Trophoblast cell (in vitro differentiated cells and primary cell): ENCODE results near the gene PDE1A.

Experiments used
- DNase-seq, 2 donors: peaks; one replicate each; pipeline ENCODE4 v3.0.0-alpha.2; 2016
- H2AFZ ChIP-seq: 2 replicates; pipeline ENCODE4 v1.6.1; 2013; ENCODE audit warnings: low read length, moderate library complexity, mild to moderate bottlenecking; ENCODE audit not compliant: insufficient read depth, poor library complexity
- H2AK5ac ChIP-seq: 2 replicates; pipeline ENCODE4 v1.6.1; 2013; ENCODE audit warnings: mild to moderate bottlenecking, low read length
- H2BK120ac ChIP-seq: 2 replicates; pipeline ENCODE4 v1.6.1; 2013; ENCODE audit warnings: low read length, mild to moderate bottlenecking, moderate library complexity; ENCODE audit not compliant: insufficient read depth, poor library complexity
- H2BK12ac ChIP-seq: 2 replicates; pipeline ENCODE4 v1.6.1; 2013; ENCODE audit warnings: mild to moderate bottlenecking, low read length, moderate library complexity
- H2BK5ac ChIP-seq: 2 replicates; pipeline ENCODE4 v1.6.1; 2013; ENCODE audit warnings: low read length, low read depth, moderate library complexity, mild to moderate bottlenecking; ENCODE audit not compliant: poor library complexity
- H3K14ac ChIP-seq: 2 replicates; pipeline ENCODE4 v1.6.1; 2013; ENCODE audit warnings: mild to moderate bottlenecking, low read length
- H3K18ac ChIP-seq: 2 replicates; pipeline ENCODE4 v1.6.1; 2013; ENCODE audit warnings: mild to moderate bottlenecking, low read length
- H3K23ac ChIP-seq: 2 replicates; pipeline ENCODE4 v1.6.1; 2013; ENCODE audit warnings: low read length
- H3K27ac ChIP-seq: 2 replicates; pipeline ENCODE4 v1.5.1; 2013; ENCODE audit warnings: low read depth, mild to moderate bottlenecking, inconsistent platforms, low read length, moderate library complexity
- H3K27me3 ChIP-seq: 2 replicates; pipeline ENCODE4 v1.6.1; 2013; ENCODE audit warnings: inconsistent platforms, mild to moderate bottlenecking, low read length, moderate library complexity; ENCODE audit not compliant: insufficient read depth
- H3K36me3 ChIP-seq, 2 experiments: 1 replicate in 1 of 2; 2 replicates in 1 of 2; pipeline ENCODE4 v1.6.1; 2013; ENCODE audit warnings: low read length in 2 of 2, mild to moderate bottlenecking in 2 of 2, moderate library complexity in 1 of 2; ENCODE audit not compliant: insufficient read depth in 2 of 2, control insufficient read depth in 1 of 2
- H3K4ac ChIP-seq: 2 replicates; pipeline ENCODE4 v1.6.1; 2013; ENCODE audit warnings: low read depth, mild to moderate bottlenecking, low read length, moderate library complexity
- H3K4me1 ChIP-seq, 2 experiments: 1 replicate in 1 of 2; 2 replicates in 1 of 2; pipeline ENCODE4 v1.6.1; 2013; ENCODE audit warnings: low read length in 2 of 2, mild to moderate bottlenecking in 2 of 2, moderate library complexity in 1 of 2; ENCODE audit not compliant: insufficient read depth in 2 of 2, control insufficient read depth in 1 of 2
- H3K4me2 ChIP-seq: 2 replicates; pipeline ENCODE4 v1.6.1; 2013; ENCODE audit warnings: inconsistent platforms, mild to moderate bottlenecking, low read length, moderate library complexity
- H3K4me3 ChIP-seq: 2 replicates; pipeline ENCODE4 v1.5.1; 2013; ENCODE audit warnings: mild to moderate bottlenecking, low read depth, low read length, inconsistent platforms
- H3K79me1 ChIP-seq: one replicate; pipeline ENCODE4 v1.6.1; 2013; ENCODE audit warnings: low read length
- H3K79me2 ChIP-seq: 2 replicates; pipeline ENCODE4 v1.6.1; 2013; ENCODE audit warnings: low read length, mild to moderate bottlenecking; ENCODE audit not compliant: control insufficient read depth, insufficient read depth, poor library complexity
- H3K9ac ChIP-seq: 2 replicates; pipeline ENCODE4 v1.6.1; 2013; ENCODE audit warnings: mild to moderate bottlenecking, low read length
- H3K9me3 ChIP-seq: 2 replicates; pipeline ENCODE4 v1.6.1; 2013; ENCODE audit warnings: low read depth, mild to moderate bottlenecking, control low read depth, inconsistent platforms, low read length; ENCODE audit not compliant: insufficient read depth
- H4K12ac ChIP-seq: 2 replicates; pipeline ENCODE4 v1.6.1; 2013; ENCODE audit warnings: low read depth, mild to moderate bottlenecking, low read length, moderate library complexity
- H4K8ac ChIP-seq: 2 replicates; pipeline ENCODE4 v1.6.1; 2013; ENCODE audit warnings: low read depth, mild to moderate bottlenecking, low read length, moderate library complexity
- H4K91ac ChIP-seq: one replicate; pipeline ENCODE4 v1.6.1; 2013; ENCODE audit warnings: low read depth, mild to moderate bottlenecking, low read length, moderate library complexity
- WGBS: extraction: QIAGEN DNeasy Blood & Tissue Kit; methylation state at CpG from one replicate; pipeline ENCODE4 v1.1.7; 2013; ENCODE audit warnings: missing lambda C conversion rate; ENCODE audit not compliant: insufficient read length, insufficient coverage; ENCODE audit errors: extremely low coverage; 5-methylcytosine and 5-hydroxymethylcytosine counted together

The PDE1A gene

DNA sequence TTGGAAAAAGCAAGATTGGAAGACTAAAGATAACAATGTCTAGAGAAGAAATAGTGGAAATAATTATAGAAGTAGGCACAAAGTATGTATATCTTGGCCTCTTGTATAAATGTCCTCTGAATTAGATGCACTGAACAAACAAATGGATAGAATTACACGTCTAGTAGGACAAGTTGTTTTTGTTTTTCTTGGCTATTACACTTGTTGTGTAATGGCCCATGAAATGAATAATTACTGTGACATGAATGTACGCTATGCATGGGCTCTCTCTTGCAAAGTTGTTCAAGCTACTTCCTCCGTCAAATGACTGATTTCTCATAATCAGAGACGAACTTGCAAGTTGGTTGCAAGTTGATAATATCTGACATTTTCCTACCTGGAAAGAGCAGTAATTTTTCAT, 126.2 kb downstream of the PDE1A start:
- no peak for DNase-seq
- H3K9ac ChIP-seq = no peak overlapping the region

GRCh38 chr2:182299632-182300031, 127.2 kb downstream of the PDE1A start:
- H3K4me2 ChIP-seq = no peak overlapping the region
- no peak overlapping the region for H2BK5ac ChIP-seq
- no peaks in the 10 kb centered on the region for H3K79me1 ChIP-seq
- H2BK12ac ChIP-seq = no peak overlapping the region
- no peaks in the 10 kb centered on the region for H3K36me3 ChIP-seq
- H4K8ac ChIP-seq = no peak overlapping the region
- no peaks in the 10 kb centered on the region for H3K9me3 ChIP-seq
- no CpG with 5 or more reads among the region's 3 CpGs for WGBS
- no peak overlapping the region for H3K9ac ChIP-seq
- H3K4me3 ChIP-seq = no peak overlapping the region
- H3K4me1 ChIP-seq = no peaks in the 10 kb centered on the region
- H3K27me3 ChIP-seq = no peaks in the 10 kb centered on the region
- H3K27ac ChIP-seq = no peak overlapping the region
- H2BK120ac ChIP-seq = no peak overlapping the region
- no peak overlapping the region for H4K91ac ChIP-seq
- H2AFZ ChIP-seq = no peak overlapping the region
- H3K23ac ChIP-seq = no peak overlapping the region
- DNase-seq = no peak
- H3K18ac ChIP-seq = no peak overlapping the region
- H3K4ac ChIP-seq = no peak overlapping the region
- H4K12ac ChIP-seq = no peak overlapping the region
- H3K14ac ChIP-seq = no peak overlapping the region
- no peak overlapping the region for H2AK5ac ChIP-seq
- no peaks in the 10 kb centered on the region for H3K79me2 ChIP-seq

More for the DNA sequence above, 126.2 kb downstream of the PDE1A start:
- Histone ChIP-seq H3K4me1 (no peaks in the 10 kb centered on the region), H2BK120ac (no peak overlapping the region), H3K4me2 (no peak overlapping the region), H3K4me3 (no peak overlapping the region), H2AFZ (no peak overlapping the region), H4K12ac (no peak overlapping the region), H4K91ac (no peak overlapping the region), H3K36me3 (no peaks in the 10 kb centered on the region), H3K14ac (no peak overlapping the region), H2BK5ac (no peak overlapping the region), H3K9me3 (no peaks in the 10 kb centered on the region), H3K27me3 (no peaks in the 10 kb centered on the region), H3K18ac (no peak overlapping the region), H3K4ac (no peak overlapping the region), H2BK12ac (no peak overlapping the region), H3K23ac (no peak overlapping the region), H2AK5ac (no peak overlapping the region), H3K27ac (no peak overlapping the region), H3K79me1 (no peaks in the 10 kb centered on the region), H3K79me2 (no peaks in the 10 kb centered on the region), H4K8ac (no peak overlapping the region)
- WGBS = no CpG with 5 or more reads among the region's 4 CpGs

GRCh38 chr2:182298456-182298855, 128.4 kb downstream of the PDE1A start:
- no peak overlapping the region for H2BK120ac ChIP-seq
- H3K4me2 ChIP-seq = no peak overlapping the region
- H3K9ac ChIP-seq = no peak overlapping the region
- no peaks in the 10 kb centered on the region for H3K4me1 ChIP-seq
- no peak overlapping the region for H4K91ac ChIP-seq
- H4K8ac ChIP-seq = no peak overlapping the region
- no peaks in the 10 kb centered on the region for H3K79me1 ChIP-seq
- no CpG with 5 or more reads among the region's 4 CpGs for WGBS
- no peak overlapping the region for H3K27ac ChIP-seq
- H4K12ac ChIP-seq = no peak overlapping the region
- no peak overlapping the region for H3K4ac ChIP-seq
- no peaks in the 10 kb centered on the region for H3K27me3 ChIP-seq
- no peaks in the 10 kb centered on the region for H3K79me2 ChIP-seq
- no peaks in the 10 kb centered on the region for H3K9me3 ChIP-seq
- H2BK5ac ChIP-seq = no peak overlapping the region
- H2BK12ac ChIP-seq = no peak overlapping the region
- no peaks in the 10 kb centered on the region for H3K36me3 ChIP-seq
- H3K14ac ChIP-seq = no peak overlapping the region
- no peak overlapping the region for H2AFZ ChIP-seq
- no peak overlapping the region for H3K18ac ChIP-seq
- DNase-seq = no peak
- no peak overlapping the region for H2AK5ac ChIP-seq
- no peak overlapping the region for H3K23ac ChIP-seq
- no peak overlapping the region for H3K4me3 ChIP-seq

- Histone ChIP-seq H3K27ac (no peak overlapping the region), H2BK120ac (no peak overlapping the region), H3K4me1 (no peaks in the 10 kb centered on the region), H3K23ac (no peak overlapping the region), H3K79me1 (no peaks in the 10 kb centered on the region), H3K18ac (no peak overlapping the region), H3K4ac (no peak overlapping the region), H3K4me3 (no peak overlapping the region), H4K12ac (no peak overlapping the region), H2BK5ac (no peak overlapping the region), H3K27me3 (no peaks in the 10 kb centered on the region), H4K8ac (no peak overlapping the region), H3K9ac (no peak overlapping the region), H3K79me2 (no peaks in the 10 kb centered on the region), H2BK12ac (no peak overlapping the region), H3K14ac (no peak overlapping the region), H3K9me3 (no peaks in the 10 kb centered on the region), H2AFZ (no peak overlapping the region), H3K4me2 (no peak overlapping the region), H3K36me3 (no peaks in the 10 kb centered on the region), H4K91ac (no peak overlapping the region), H2AK5ac (no peak overlapping the region)
- no CpG with 5 or more reads among the region's 1 CpG for WGBS
- DNase-seq = no peak
Observed at GRCh38 chr2:182291296-182291695, 135.5 kb downstream of the PDE1A start.
